Measurements from ENCODE around the gene FAM177A1.
"Not testable (repeated sequence)": the region's sequence is repeated elsewhere in the genome, so short reads cannot be mapped to it uniquely, and the experiment has no call there.

The FAM177A1 gene

DNA sequence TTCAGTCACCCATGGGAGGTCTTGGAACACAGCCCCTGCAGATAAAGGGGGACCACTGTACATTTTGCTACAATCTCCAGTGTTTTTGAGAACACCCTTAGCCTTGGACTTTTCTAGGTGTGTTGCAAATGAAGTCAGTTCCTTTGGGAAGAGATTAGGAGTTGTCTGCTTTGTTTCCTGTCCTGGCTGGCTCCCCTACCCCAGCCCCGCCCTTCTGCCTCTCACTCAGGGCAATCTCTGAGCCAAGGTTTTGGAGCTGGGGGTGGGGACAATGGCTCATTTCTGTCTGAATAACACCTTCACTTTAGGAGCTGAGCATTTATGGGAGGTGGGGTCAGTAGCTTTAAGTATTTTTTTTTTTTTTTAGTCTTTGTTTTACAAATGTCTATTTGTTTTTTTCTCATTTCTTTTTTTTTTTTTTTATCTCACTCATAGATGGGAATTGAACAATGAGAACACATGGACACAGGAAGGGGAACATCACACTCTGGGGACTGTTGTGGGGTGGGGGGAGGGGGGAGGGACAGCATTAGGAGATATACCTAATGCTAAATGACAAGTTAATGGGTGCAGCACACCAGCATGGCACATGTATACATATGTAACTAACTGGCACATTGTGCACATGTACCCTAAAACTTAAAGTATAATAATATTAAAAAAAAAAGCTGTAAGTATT is 15.2 kb downstream of the FAM177A1 start:
- not testable (repeated sequence) for FAIRE-seq
- DNase-seq (ENCODE audit: low spot score): peak; percentile 65

DNA sequence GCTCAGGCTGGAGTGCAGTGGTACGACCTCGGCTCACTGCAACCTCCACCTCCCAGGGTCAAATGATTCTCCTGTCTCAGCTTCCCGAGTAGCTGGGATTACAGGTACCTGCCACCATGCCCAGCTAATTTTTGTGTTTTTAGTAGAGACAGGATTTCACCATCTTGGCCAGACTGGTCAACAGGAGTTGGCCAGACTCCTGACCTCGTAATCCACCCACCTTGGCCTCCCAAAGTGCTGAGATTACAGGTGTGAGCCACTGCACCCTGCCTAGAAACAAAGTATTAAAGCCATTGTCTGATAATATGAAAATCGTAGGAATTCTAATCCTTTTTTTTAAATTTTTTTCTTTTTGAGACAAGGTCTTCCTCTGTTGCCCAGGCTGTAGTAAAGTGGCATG is 19.7 kb downstream of the FAM177A1 start:
- FAIRE-seq; DNase-seq (ENCODE audit: low spot score): not testable (repeated sequence)

DNA sequence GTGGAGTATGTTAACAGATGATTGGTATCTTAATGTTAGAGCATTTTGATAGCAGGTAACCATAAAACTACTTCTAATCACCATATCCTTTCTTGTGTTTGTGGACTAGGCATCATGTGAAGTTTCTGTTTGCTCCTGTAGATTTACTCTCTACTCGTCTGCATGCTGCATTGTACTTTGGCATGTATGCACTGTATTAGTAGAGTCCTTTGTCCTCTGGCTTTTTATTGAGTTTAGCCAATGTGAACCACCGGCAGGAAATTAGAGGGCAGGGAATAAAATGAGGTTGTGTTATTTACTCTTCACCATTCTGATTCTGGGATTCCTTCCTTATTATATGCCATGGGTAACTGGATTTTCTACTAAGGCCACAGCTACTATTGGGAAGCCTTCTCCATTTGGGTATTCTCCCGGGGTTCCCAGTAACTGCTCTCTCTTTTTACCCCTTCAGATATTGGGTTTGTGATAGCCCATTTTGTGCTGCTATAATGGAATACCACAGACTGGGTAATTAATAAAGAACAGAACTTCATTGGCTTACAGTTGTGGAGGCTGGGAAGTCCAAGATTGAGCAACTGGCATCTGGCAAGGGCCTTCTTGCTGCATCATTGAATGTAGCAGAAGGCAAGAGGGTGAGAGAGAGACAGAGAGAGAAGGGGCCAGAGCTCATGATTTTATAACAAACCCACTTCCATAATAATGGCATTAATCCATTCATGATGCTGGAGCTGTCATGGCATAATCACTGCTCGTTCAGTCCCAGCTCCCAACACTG is 22.4 kb downstream of the FAM177A1 start:
- FAIRE-seq: no peak
- no peak for DNase-seq (ENCODE audit: low spot score)

DNA sequence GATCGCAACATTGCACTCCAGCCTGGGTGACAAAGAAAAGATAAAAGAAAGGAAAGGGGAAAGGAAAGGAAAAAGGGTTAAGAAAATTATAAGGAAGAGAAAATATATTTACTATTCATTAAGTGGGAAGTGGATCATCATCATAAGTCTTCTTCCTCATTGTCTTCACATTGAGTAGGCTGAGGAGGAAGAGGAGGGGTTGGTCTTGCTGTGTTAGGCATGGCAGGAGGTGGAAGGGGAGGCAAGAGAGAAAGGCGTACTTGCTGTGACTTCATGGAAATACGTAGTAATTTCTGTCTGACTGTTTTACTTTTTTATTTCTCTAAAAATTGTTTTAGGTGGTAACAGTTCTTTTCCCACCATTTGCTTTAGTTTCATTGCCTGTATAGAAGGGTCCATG is 26.2 kb downstream of the FAM177A1 start:
- no peak for FAIRE-seq
- no peak for DNase-seq (ENCODE audit: low spot score)

DNA sequence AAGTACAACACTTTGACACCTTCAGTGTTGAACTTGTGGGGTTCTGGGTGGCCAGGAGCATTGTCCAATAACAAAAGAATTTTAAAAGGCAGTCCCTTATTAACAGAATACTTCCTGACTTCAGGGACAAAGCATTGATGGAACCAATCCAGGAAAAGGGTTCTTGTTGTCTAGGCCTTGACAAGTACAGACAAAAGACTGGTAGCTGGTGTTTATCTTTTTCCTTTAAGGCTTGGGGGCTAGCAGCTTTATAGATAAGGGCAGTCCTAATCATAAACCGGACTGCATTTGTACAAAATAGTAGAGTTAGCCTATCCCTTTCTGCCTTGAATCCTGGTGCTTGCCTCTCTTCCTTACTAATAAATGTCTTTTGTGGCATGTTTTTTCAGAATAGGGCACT is 27.4 kb downstream of the FAM177A1 start:
- DNase-seq (ENCODE audit: low spot score) (no peak), FAIRE-seq (no peak)

DNA sequence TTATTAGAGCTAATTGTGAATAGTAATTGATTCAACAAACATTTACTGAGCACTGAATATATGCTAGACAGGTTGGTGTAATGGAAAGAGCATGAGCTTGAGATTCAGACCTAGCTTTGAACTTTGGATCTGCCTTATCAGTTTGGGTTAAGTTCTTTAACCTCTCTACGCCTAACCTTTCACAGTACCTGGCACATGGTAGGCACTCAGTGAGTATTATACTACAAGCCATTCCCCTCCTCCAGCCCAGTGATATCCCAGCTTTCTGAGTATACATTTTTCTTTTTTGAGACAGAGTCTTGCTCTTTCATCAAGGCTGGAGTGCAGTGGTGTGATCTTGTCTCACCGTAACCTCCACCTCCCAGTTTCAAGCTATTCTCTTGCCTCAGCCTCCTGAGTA is 32.0 kb downstream of the FAM177A1 start:
- no peak for DNase-seq (ENCODE audit: low spot score)
- no peak for FAIRE-seq

DNA sequence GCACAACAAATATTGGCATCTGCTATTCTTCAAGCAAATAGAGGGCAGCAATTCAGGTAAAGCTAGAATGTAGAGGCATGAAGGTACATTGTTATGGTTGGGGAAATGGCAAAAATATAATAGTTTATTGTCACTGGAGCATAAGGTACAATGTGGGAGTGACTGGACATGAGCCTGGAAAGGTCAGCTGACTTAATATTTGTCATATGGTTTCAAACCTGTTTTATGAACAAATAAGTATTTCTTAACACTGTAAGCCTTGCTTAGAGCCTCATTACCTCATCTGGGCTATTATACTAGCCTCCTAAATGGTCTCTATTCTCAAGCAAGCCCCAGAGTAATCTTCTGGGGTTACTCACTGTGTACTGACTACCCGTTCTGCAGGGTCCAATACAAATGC is 33.7 kb downstream of the FAM177A1 start:
- no peak for DNase-seq (ENCODE audit: low spot score)
- no peak for FAIRE-seq

GRCh38 chr14:35083530-35084150 is 37.6 kb downstream of the FAM177A1 start:
- DNase-seq (ENCODE audit: low spot score) (no peak), FAIRE-seq (no peak)

- DNase-seq (ENCODE audit: low spot score): no peak
- no peak for FAIRE-seq
Measured at GRCh38 chr14:35085441-35085840, 39.4 kb downstream of the FAM177A1 start.

DNA sequence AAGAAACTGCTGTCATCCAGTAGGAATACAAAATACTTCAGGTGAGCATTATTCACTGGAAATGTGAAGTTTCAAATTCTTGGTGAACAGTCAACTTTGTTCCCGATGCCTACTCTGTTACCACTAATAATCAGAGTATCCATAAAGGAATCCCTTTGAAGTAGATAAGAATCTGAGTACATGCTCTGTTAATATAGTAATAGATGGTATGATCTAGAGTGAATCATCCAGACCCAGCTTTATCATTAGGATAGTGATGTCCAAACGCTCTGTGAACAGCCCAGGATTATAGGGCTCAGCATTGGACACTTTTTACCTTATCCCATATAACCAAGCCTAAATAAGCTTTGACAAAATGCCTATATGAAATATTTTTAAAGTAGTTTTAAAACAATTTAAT is 42.4 kb downstream of the FAM177A1 start:
- DNase-seq (ENCODE audit: low spot score): no peak
- no peak for FAIRE-seq

DNA sequence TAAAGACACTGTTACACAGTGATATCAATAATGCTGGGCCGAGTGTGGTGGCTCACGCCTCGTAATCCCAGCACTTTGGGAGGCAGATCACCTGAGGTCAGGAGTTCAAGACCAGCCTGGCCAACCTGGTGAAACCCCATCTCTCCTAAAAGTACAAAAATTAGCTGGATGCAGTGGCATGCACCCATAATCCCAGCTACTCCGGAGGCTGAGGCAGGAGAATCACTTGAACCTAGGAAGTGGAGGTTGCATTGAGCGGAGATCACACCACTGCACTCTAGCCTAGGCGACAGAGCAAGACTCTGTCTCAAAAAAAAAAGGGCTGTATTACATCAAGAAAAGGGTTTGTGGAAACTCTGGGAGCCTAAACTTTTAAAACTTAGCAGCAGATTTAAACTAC is 48.6 kb downstream of the FAM177A1 start:
- FAIRE-seq; DNase-seq (ENCODE audit: low spot score): not testable (repeated sequence)

- DNase-seq (ENCODE audit: low spot score): no peak
- no peak for FAIRE-seq
Measured at GRCh38 chr14:35107866-35108265, 61.8 kb downstream of the FAM177A1 start.

GRCh38 chr14:35112641-35113040 is 66.6 kb downstream of the FAM177A1 start:
- DNase-seq (ENCODE audit: low spot score): no peak

GRCh38 chr14:35113308-35113950 is 67.4 kb downstream of the FAM177A1 start:
- DNase-seq (ENCODE audit: low spot score): no peak

More at GRCh38 chr14:35112641-35113040, 66.6 kb downstream of the FAM177A1 start:
- no peak for FAIRE-seq

DNA sequence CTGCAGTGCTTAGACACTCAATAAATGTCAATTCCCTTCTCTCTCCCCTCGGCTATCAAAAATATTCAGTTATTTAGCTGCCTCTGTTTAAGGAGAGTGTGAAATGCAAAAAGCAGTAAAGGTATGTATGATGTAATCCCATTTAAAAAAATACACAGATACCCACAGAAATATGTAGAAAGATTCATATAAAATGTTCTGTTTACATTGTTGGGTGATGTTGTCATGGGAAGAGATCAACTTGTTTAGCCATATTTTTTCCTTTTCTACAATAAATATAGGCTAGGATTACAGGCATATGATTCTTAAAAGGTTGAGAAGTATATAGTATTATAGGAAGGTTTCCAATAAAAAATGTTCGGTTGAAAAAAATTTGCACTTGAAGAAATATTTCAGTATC is 68.0 kb downstream of the FAM177A1 start:
- FAIRE-seq (no peak), DNase-seq (ENCODE audit: low spot score) (no peak)

More at GRCh38 chr14:35113308-35113950, 67.4 kb downstream of the FAM177A1 start:
- no peak for FAIRE-seq

GRCh38 chr14:35116242-35116641 is 70.2 kb downstream of the FAM177A1 start:
- DNase-seq (ENCODE audit: low spot score) (no peak), FAIRE-seq (no peak)

DNA sequence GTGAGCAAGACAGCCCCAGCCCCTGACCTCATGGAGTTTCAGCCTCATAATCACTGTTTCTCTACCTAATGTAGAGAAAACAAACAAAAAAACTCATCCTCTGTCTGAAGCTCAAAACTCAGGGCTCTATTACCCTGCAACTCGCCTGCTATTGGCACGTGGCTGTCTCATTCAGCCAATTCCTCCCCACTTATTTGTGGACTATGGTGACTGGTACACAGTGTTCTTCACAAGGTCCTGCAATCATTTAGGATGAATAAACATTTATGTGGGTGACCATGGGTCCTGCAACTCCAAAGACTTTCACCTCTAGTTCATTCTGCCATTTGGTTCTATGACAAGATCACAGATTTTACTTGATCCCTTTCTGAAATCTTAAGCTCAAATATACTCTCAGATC is 71.0 kb downstream of the FAM177A1 start:
- no peak for DNase-seq (ENCODE audit: low spot score)
- no peak for FAIRE-seq

DNA sequence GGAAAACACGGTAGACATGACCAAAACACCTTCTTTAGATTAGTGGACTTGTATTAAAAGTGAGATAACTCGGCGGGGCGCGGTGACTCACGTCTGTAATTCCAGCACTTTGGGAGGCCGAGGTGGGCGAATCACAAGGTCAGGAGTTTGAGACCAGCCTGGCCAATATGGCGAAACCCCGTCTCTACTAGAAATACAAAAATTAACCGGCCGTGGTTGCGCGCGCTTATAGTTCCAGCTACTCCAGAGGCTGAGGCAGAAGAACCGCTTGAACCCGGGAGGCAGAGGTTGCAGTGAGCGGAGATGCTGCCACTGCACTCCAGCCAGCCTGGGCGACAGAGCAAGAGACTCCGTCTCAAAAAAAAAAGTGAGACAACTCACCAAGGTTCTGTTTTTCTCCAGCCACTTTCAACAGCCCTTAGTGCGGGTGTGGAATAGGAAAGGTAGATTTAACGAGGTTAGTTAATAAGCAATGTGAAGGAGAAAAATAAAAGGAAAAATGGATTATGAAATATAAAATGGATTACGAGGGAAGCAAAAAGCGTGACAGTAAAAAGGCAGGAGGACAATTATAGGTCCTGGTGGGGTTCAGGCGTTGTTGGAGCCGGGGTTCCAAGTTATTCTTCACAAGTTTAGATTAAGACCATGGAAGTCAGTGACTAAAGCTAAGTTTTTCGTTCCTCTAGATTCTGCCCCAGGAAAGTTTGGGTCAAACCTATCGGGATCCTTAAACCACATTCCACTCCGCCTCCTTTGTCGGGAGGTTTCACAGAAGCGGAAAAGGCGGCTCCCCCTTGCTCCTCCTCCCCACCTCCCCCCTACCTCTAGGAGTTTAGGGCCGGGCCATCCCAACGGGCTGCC is 75.2 kb downstream of the FAM177A1 start:
- no peak for FAIRE-seq
- no peak for DNase-seq (ENCODE audit: low spot score)

DNA sequence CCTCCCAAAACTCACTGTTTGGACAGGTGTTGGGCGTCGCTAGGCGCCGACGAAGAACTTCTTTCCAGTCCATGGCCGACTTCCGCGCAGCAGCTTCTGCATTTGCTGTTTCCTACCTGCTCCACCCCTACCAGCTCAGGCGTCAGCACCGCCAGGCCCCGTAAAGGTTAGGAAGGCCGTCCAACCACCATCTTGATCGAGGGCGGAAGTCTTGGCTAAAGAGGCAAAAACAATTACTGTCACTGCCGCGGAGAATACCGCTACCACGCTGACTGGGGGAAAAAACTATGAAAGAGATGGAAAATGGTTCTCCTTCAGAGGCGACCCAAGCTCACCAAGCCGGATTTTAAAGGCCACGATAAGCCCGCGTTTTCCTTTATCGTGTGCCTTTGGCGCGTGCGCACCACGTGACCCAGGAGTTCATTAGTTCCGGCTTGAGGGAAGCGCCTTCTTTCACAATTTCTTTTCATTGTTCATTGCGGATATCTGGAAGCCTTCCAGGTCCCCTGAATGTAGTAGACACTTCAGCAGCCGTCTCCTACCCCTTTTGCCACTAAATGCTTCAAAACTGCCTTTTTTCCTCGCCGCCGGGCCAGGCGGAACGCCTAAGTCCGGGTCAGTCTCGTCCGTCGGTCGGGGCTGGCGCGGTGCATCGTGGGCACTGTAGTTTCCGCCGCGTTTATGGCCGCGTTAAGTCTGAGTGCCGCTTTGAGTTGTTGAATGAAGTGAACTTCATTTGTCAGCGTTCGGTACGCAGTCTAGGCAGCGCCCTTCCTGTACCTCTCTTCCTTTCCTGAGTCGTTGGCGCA is 76.0 kb downstream of the FAM177A1 start, which contains the start of the genes PPP2R3C and PRORP:
TSS of gene PPP2R3C (minus strand) at position 104 of the 809 bp plus-strand sequence. CDS start at position 73, 31 bp downstream.
TSS of gene PRORP (plus strand) at position 666 of the 809 bp plus-strand sequence. CDS start 694 bp downstream, outside the sequence.
- FAIRE-seq (peak; percentile 87), DNase-seq (ENCODE audit: low spot score) (peak; percentile 95)
